Thymus (tissue), 11 donors: ENCODE results near the gene ACTN3. TPM values are rescaled to one million over a fixed set of nuclear protein-coding genes. Genes with fewer than 3 reads are reported as not detected.

Experiments used
- DNase-seq, 9 donors: peaks; one replicate each; pipeline ENCODE4 v3.0.0-alpha.2; 2013; ENCODE audit warnings: low spot score in 9 of 9, low read depth in 6 of 9, missing footprints in 1 of 9
- H3K27ac ChIP-seq, 2 donors: one replicate each; pipeline ENCODE4 v1.5.1; 2013; ENCODE audit warnings: control low read depth in 1 of 2, low read depth in 1 of 2, low read length in 1 of 2, mild to moderate bottlenecking in 1 of 2, moderate library complexity in 1 of 2
- H3K27me3 ChIP-seq, 2 donors: one replicate each; pipeline ENCODE4 v1.5.1; 2013; ENCODE audit warnings: low read length in 1 of 2; ENCODE audit not compliant: control insufficient read depth in 2 of 2, insufficient read depth in 1 of 2
- H3K36me3 ChIP-seq, 2 donors: one replicate each; pipeline ENCODE4 v1.5.1; 2013; ENCODE audit warnings: low read length in 1 of 2, mild to moderate bottlenecking in 1 of 2, moderate library complexity in 1 of 2; ENCODE audit not compliant: control insufficient read depth in 2 of 2, insufficient read depth in 2 of 2
- H3K4me1 ChIP-seq, 2 donors: one replicate each; pipeline ENCODE4 v1.5.1; 2013; ENCODE audit warnings: low read length in 2 of 2; ENCODE audit not compliant: control insufficient read depth in 2 of 2, insufficient read depth in 2 of 2
- H3K4me3 ChIP-seq, 2 donors: one replicate each; pipeline ENCODE4 v1.5.1; 2013; ENCODE audit warnings: low read length in 2 of 2, control low read depth in 1 of 2, mild to moderate bottlenecking in 1 of 2
- H3K9me3 ChIP-seq, 2 donors: one replicate each; pipeline ENCODE4 v1.5.1; 2013; ENCODE audit warnings: low read length in 1 of 2, mild to moderate bottlenecking in 1 of 2; ENCODE audit not compliant: control insufficient read depth in 2 of 2, insufficient read depth in 1 of 2
- WGBS: extraction: QIAGEN DNeasy Blood & Tissue Kit; methylation state at CpG from one replicate; pipeline ENCODE4 v1.1.7; 2013; 5-methylcytosine and 5-hydroxymethylcytosine counted together
- polyA plus RNA-seq: library from polyadenylated mRNA; stranded (reverse); fragments of 200-250 nt; gene quantifications from one replicate; pipeline ENCODE4 v1.2.3, GENCODE V29; 2013
- total RNA-seq: library from RNA; stranded (reverse); fragments of 120-200 nt; gene quantifications from one replicate; pipeline ENCODE4 v1.2.4, GENCODE V29; 2013
- donor health status: healthy.

ACTN3 gene
- total and polyA plus RNA-seq, 2 donors, result 0.05 TPM

DNA sequence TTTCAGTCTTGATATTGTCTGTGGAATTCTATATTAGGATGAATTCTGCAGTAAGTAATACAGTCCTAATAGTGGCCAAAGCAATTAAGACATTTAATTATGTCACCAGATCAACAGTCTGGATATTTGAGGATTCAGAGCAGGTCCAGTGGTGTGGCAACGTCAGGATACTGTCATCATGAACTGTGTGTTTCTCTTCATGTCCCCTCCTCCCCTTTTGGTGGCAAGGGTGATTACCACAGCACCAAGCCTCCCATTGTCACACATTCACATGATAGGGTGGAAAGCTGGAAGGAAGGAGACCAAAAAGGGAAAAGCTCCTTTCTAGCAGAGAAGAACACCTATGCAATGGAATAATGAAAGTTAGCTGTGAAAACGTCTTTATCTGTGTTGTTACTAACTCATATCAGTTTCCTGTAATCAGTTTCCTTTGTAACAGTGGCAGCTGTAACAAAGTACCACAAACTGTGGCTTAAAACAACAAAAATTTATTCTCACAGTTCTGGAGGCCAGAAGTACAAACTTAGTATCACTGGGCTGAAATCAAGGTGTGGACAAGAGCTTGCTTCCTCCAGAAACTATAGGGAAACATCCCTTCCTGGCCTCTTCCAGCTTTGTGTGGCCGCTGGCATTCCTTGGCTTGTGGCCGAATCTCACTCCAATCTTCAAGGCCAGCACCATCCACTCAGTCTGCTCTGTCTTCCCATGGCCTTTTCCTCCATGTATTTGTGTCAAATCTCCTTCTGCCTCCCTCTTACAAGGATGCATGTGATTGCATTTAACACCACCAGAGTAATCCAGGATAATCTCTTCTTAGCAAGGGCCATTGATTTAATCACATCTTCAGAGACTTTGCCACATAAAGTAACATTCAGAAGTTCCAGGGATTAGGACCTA, 63.3 kb downstream of the ACTN3 start:
- DNase-seq, result peak in 1 of 9 donors; percentile 28
- H3K4me1 ChIP-seq, result peaks cover 3 to 9% of the 10 kb centered on the region in 2 donors
- 60% methylated on average over 4 of the region's 4 CpGs for WGBS

DNA sequence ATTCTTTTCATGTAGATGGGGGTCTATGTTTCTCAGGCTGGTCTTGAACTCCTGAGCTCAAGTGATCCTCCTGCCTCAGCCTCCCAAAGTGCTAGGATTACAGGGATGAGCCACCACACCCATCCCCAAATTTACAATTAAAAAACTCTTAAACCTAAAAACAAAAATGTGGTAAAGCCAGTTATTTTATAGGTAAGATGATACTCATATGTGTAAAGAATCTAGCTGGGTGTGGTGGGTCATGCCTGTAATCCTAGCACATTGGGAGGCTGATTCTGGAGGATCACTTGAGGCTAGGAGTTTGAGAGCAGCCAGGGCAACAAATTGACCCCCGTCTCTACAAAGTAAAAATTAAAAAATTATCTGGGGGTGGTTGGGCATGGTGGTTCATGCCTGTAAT, 65.8 kb downstream of the ACTN3 start:
- Histone ChIP-seq H3K27ac (no peak overlapping the region), H3K4me1 (peaks cover 10 to 17% of the 10 kb centered on the region in 2 donors)
- no peak for DNase-seq

More for the DNA sequence above, 63.3 kb downstream of the ACTN3 start:
- Histone ChIP-seq H3K27ac (peak overlapping the region; percentile 67 to 76), H3K27me3 (no peaks in the 10 kb centered on the region), H3K4me3 (no peak overlapping the region), H3K36me3 (peaks cover 20 to 22% of the 10 kb centered on the region in 2 donors), H3K9me3 (peaks cover 0 to 3% of the 10 kb centered on the region in 2 donors)

More for the DNA sequence above, 65.8 kb downstream of the ACTN3 start:
- Histone ChIP-seq H3K27me3 (no peaks in the 10 kb centered on the region), H3K9me3 (peaks cover 0 to 3% of the 10 kb centered on the region in 2 donors), H3K4me3 (no peak overlapping the region), H3K36me3 (peaks cover 0 to under 1% of the 10 kb centered on the region in 2 donors)
- 95% methylated on average over 1 of the region's 1 CpG for WGBS

Other genes starting within 250 kb of the ACTN3 start
- 3.0 TPM for gene CD248, start 229.9 kb upstream of the ACTN3 start, total RNA-seq
- 7.7 TPM for gene CD248, start 229.9 kb upstream of the ACTN3 start, polyA plus RNA-seq
- 1.1 TPM for gene RIN1, start 210.5 kb upstream of the ACTN3 start, total RNA-seq
- 5.8 TPM for gene RIN1, start 210.5 kb upstream of the ACTN3 start, polyA plus RNA-seq
- 43.1 TPM for gene BRMS1, start 201.8 kb upstream of the ACTN3 start, total RNA-seq
- 63.0 TPM for gene BRMS1, start 201.8 kb upstream of the ACTN3 start, polyA plus RNA-seq
- 9.9 TPM for gene B4GAT1, start 199.3 kb upstream of the ACTN3 start, total RNA-seq
- 10.3 TPM for gene B4GAT1, start 199.3 kb upstream of the ACTN3 start, polyA plus RNA-seq
- 1.6 TPM for gene SLC29A2, start 175.1 kb upstream of the ACTN3 start, total RNA-seq
- 14.2 TPM for gene SLC29A2, start 175.1 kb upstream of the ACTN3 start, polyA plus RNA-seq
- not detected for gene NPAS4, start 125.9 kb upstream of the ACTN3 start, total RNA-seq
- 0.05 TPM for gene NPAS4, start 125.9 kb upstream of the ACTN3 start, polyA plus RNA-seq
- gene MRPL11, start 108.1 kb upstream of the ACTN3 start, total RNA-seq, result 84.3 TPM
- 45.3 TPM for gene MRPL11, start 108.1 kb upstream of the ACTN3 start, polyA plus RNA-seq
- 1.5 TPM for gene PELI3, start 80.0 kb upstream of the ACTN3 start, total RNA-seq
- gene PELI3, start 80.0 kb upstream of the ACTN3 start, polyA plus RNA-seq, result 2.4 TPM
- gene DPP3, start 66.5 kb upstream of the ACTN3 start, total RNA-seq, result 36.4 TPM
- 23.2 TPM for gene DPP3, start 66.5 kb upstream of the ACTN3 start, polyA plus RNA-seq
- 11.0 TPM for gene BBS1, start 36.3 kb upstream of the ACTN3 start, total RNA-seq
- 14.1 TPM for gene BBS1, start 36.3 kb upstream of the ACTN3 start, polyA plus RNA-seq
- gene ZDHHC24, start 855 bp upstream of the ACTN3 start, total RNA-seq, result 4.9 TPM
- gene ZDHHC24, start 855 bp upstream of the ACTN3 start, polyA plus RNA-seq, result 11.3 TPM
- 4.7 TPM for gene CTSF, start 21.7 kb downstream of the ACTN3 start, total RNA-seq
- gene CTSF, start 21.7 kb downstream of the ACTN3 start, polyA plus RNA-seq, result 17.6 TPM
- gene CCDC87, start 46.2 kb downstream of the ACTN3 start, total RNA-seq, result 0.14 TPM
- 0.23 TPM for gene CCDC87, start 46.2 kb downstream of the ACTN3 start, polyA plus RNA-seq
- gene CCS, start 46.3 kb downstream of the ACTN3 start, total RNA-seq, result 33.9 TPM
- gene CCS, start 46.3 kb downstream of the ACTN3 start, polyA plus RNA-seq, result 173 TPM
- 27.2 TPM for gene RBM14, start 69.7 kb downstream of the ACTN3 start, total RNA-seq
- gene RBM14, start 69.7 kb downstream of the ACTN3 start, polyA plus RNA-seq, result 70.4 TPM
- gene RBM4, start 91.8 kb downstream of the ACTN3 start, total RNA-seq, result 147 TPM
- 121 TPM for gene RBM4, start 91.8 kb downstream of the ACTN3 start, polyA plus RNA-seq
- 18.2 TPM for gene RBM4B, start 131.0 kb downstream of the ACTN3 start, total RNA-seq
- gene RBM4B, start 131.0 kb downstream of the ACTN3 start, polyA plus RNA-seq, result 17.9 TPM
- 5.5 TPM for gene SPTBN2, start 182.3 kb downstream of the ACTN3 start, total RNA-seq
- 8.5 TPM for gene SPTBN2, start 182.3 kb downstream of the ACTN3 start, polyA plus RNA-seq